ENCODE measurements around the gene PLTP. TPM values are rescaled to one million over a fixed set of nuclear protein-coding genes. Genes with fewer than 3 reads are reported as not detected.

Gene PLTP
- polyA plus RNA-seq, 1 experiment = 105 TPM

- POLR2A ChIA-PET = interaction anchor here (0.6 kb wide), 1 partner anchor 8 kb away, joined by 3 read pairs; no protein-coding TSS in a partner anchor
- CTCF ChIA-PET = interaction anchor here (1.2 kb wide), 1 partner anchor 109 kb away, joined by 3 read pairs; no protein-coding TSS in a partner anchor
- TF ChIP-seq CTCF (IDR thresholded peaks at IDR 0.05; ENCODE audit: low read depth, low read length) = no peak
- Histone ChIP-seq H3K4me3 (ENCODE audit: low read depth, low read length) (no peak overlapping the region), H3K9me3 (ENCODE audit: control insufficient read depth, insufficient read depth, low read length) (no peaks in the 10 kb centered on the region), H3K27me3 (ENCODE audit: control insufficient read depth, insufficient read depth, low read length) (no peaks in the 10 kb centered on the region), H3K27ac (ENCODE audit: low read depth, low read length) (no peak overlapping the region)
- no peak for DNase-seq (ENCODE audit: low read depth, low spot score)
Observed at GRCh38 chr20:45860560-45861220, 51.3 kb downstream of the PLTP start.

- DNase-seq (ENCODE audit: low read depth, low spot score) = no peak
- Histone ChIP-seq H3K27ac (ENCODE audit: low read depth, low read length) (no peak overlapping the region), H3K27me3 (ENCODE audit: control insufficient read depth, insufficient read depth, low read length) (no peaks in the 10 kb centered on the region), H3K9me3 (ENCODE audit: control insufficient read depth, insufficient read depth, low read length) (no peaks in the 10 kb centered on the region), H3K4me3 (ENCODE audit: low read depth, low read length) (no peak overlapping the region)
- no peak for TF ChIP-seq CTCF (IDR thresholded peaks at IDR 0.05; ENCODE audit: low read depth, low read length)
- ChIA-PET POLR2A (interaction anchor here (0.5 kb wide), 1 partner anchor 10 kb away, joined by 3 read pairs; no protein-coding TSS in a partner anchor), CTCF (no interaction called here)
Observed at GRCh38 chr20:45859916-45860315, 52.0 kb downstream of the PLTP start.

- ChIA-PET CTCF (interaction anchor here (0.8 to 1.1 kb wide), 2 partner anchors 10 to 32 kb away, joined by 3 to 4 read pairs; partner anchors contain the start of gene NEURL2), POLR2A (no interaction called here)
- DNase-seq (ENCODE audit: low read depth, low spot score) = no peak
- no peak for TF ChIP-seq CTCF (IDR thresholded peaks at IDR 0.05; ENCODE audit: low read depth, low read length)
- Histone ChIP-seq H3K4me3 (ENCODE audit: low read depth, low read length) (peak overlapping the region; percentile 91), H3K27me3 (ENCODE audit: control insufficient read depth, insufficient read depth, low read length) (no peaks in the 10 kb centered on the region), H3K27ac (ENCODE audit: low read depth, low read length) (no peak overlapping the region), H3K9me3 (ENCODE audit: control insufficient read depth, insufficient read depth, low read length) (no peaks in the 10 kb centered on the region)
Observed at GRCh38 chr20:45857882-45858216, 54.1 kb downstream of the PLTP start.

GRCh38 chr20:45857114-45857881 is 54.7 kb downstream of the PLTP start, which contains the start of the genes ACOT8 and ZSWIM3:
ACOT8 (minus strand) TSS chr20:45857392; CDS start chr20:45857315, 77 bp downstream.
ZSWIM3 (plus strand) TSS chr20:45857614; CDS start chr20:45857826, 212 bp downstream.
- H3K27me3 ChIP-seq (ENCODE audit: control insufficient read depth, insufficient read depth, low read length) = no peaks in the 10 kb centered on the region
- H3K9me3 ChIP-seq (ENCODE audit: control insufficient read depth, insufficient read depth, low read length) = no peaks in the 10 kb centered on the region
- peak; percentile 100 for DNase-seq (ENCODE audit: low read depth, low spot score)
- H3K27ac ChIP-seq (ENCODE audit: low read depth, low read length) = peak within 1 kb of the TSS; percentile 39
- ChIA-PET CTCF (interaction anchor here (0.8 to 1.1 kb wide), 2 partner anchors 11 to 33 kb away, joined by 3 to 4 read pairs; partner anchors contain the start of gene NEURL2), POLR2A (interaction anchor here (0.8 to 1.4 kb wide), 2 partner anchors 16 to 24 kb away, joined by 4 to 6 read pairs; partner anchors contain the start of gene ZSWIM1)
- no peak for TF ChIP-seq CTCF (IDR thresholded peaks at IDR 0.05; ENCODE audit: low read depth, low read length)
- peak within 1 kb of the TSS; percentile 91 for H3K4me3 ChIP-seq (ENCODE audit: low read depth, low read length)

GRCh38 chr20:45853484-45853883 is 58.5 kb downstream of the PLTP start:
- Histone ChIP-seq H3K27ac (ENCODE audit: low read depth, low read length) (no peak overlapping the region), H3K4me3 (ENCODE audit: low read depth, low read length) (no peak overlapping the region), H3K27me3 (ENCODE audit: control insufficient read depth, insufficient read depth, low read length) (no peaks in the 10 kb centered on the region), H3K9me3 (ENCODE audit: control insufficient read depth, insufficient read depth, low read length) (no peaks in the 10 kb centered on the region)
- no peak for TF ChIP-seq CTCF (IDR thresholded peaks at IDR 0.05; ENCODE audit: low read depth, low read length)
- POLR2A ChIA-PET = no interaction called here
- CTCF ChIA-PET = no interaction called here
- DNase-seq (ENCODE audit: low read depth, low spot score) = no peak
